ENCODE data around the gene CCNY. TPM values are rescaled to one million over a fixed set of nuclear protein-coding genes. Genes with fewer than 3 reads are reported as not detected.
A peak's percentile ranks its signal among the peaks of the same experiment; 100 is the strongest.
"Not testable (repeated sequence)": the region's sequence is repeated elsewhere in the genome, so short reads cannot be mapped to it uniquely, and the experiment has no call there.

Gene CCNY
- total RNA-seq, 1 experiment from 2014 or later = 51.9 TPM

- ATAC-seq = no peak
- Histone ChIP-seq H3K4me1 (ENCODE audit: control insufficient read depth, insufficient read depth, low read length) (no peaks in the 10 kb centered on the region), H3K4me3 (ENCODE audit: low read depth in 2 of 2, low read length in 2 of 2) (no peak overlapping the region), H3K36me3 (ENCODE audit: control insufficient read depth, insufficient read depth, low read length) (no peaks in the 10 kb centered on the region), H3K27ac (ENCODE audit: low read length) (no peak overlapping the region), H3K27me3 (ENCODE audit: control insufficient read depth, insufficient read depth, low read length) (no peaks in the 10 kb centered on the region), H3K9me3 (ENCODE audit: control insufficient read depth, insufficient read depth, low read depth, low read length) (no peaks in the 10 kb centered on the region)
- DNase-seq (ENCODE audit: low read depth, low spot score) = no peak
- intact Hi-C loops (cut with micrococcal nuclease; ENCODE audit: unreplicated experiment) (no loop called here), in situ Hi-C loops (cut with HindIII; ENCODE audit: low pct_unique_long_range_greater_than_20kb, low sequenced_read_pairs) (no loop called here)
- no TSS peak for BruUV-seq (replicated peaks)
- TF ChIP-seq TCF7L2 (IDR thresholded peaks at IDR 0.05; ENCODE audit: low read depth, low read length) (no peak), REST (IDR thresholded peaks at IDR 0.05; ENCODE audit: insufficient read depth in 1 of 2, low read depth in 2 of 2, low read length in 1 of 2) (no peak), SIN3A (IDR thresholded peaks at IDR 0.05; ENCODE audit: borderline replicate concordance, insufficient read depth, low read depth, low read length) (no peak)
- CTCF ChIA-PET = no interaction called here
- POLR2A ChIA-PET = no interaction called here
Observed at GRCh38 chr10:35308809-35309208, 27.5 kb upstream of the CCNY start.

GRCh38 chr10:35314142-35314541 lies 22.2 kb upstream of the CCNY start:
- POLR2A ChIA-PET = not testable (repeated sequence)

GRCh38 chr10:35315235-35315634 lies 21.1 kb upstream of the CCNY start:
- POLR2A ChIA-PET, CTCF ChIA-PET: not testable (repeated sequence)

More at GRCh38 chr10:35314142-35314541, 22.2 kb upstream of the CCNY start:
- H3K27ac ChIP-seq (ENCODE audit: low read length); intact Hi-C loops (cut with micrococcal nuclease; ENCODE audit: unreplicated experiment); H3K4me3 ChIP-seq (ENCODE audit: low read depth in 2 of 2, low read length in 2 of 2); in situ Hi-C loops (cut with HindIII; ENCODE audit: low pct_unique_long_range_greater_than_20kb, low sequenced_read_pairs); H3K36me3 ChIP-seq (ENCODE audit: control insufficient read depth, insufficient read depth, low read length); DNase-seq (ENCODE audit: low read depth, low spot score); BruUV-seq (replicated peaks); H3K27me3 ChIP-seq (ENCODE audit: control insufficient read depth, insufficient read depth, low read length); ATAC-seq; H3K4me1 ChIP-seq (ENCODE audit: control insufficient read depth, insufficient read depth, low read length); CTCF ChIA-PET; H3K9me3 ChIP-seq (ENCODE audit: control insufficient read depth, insufficient read depth, low read depth, low read length): not testable (repeated sequence)

GRCh38 chr10:35316218-35316967 lies 19.9 kb upstream of the CCNY start:
- Histone ChIP-seq H3K27ac (ENCODE audit: low read length) (no peak overlapping the region), H3K4me1 (ENCODE audit: control insufficient read depth, insufficient read depth, low read length) (no peaks in the 10 kb centered on the region), H3K36me3 (ENCODE audit: control insufficient read depth, insufficient read depth, low read length) (no peaks in the 10 kb centered on the region), H3K9me3 (ENCODE audit: control insufficient read depth, insufficient read depth, low read depth, low read length) (no peaks in the 10 kb centered on the region), H3K4me3 (ENCODE audit: low read depth in 2 of 2, low read length in 2 of 2) (no peak overlapping the region), H3K27me3 (ENCODE audit: control insufficient read depth, insufficient read depth, low read length) (no peaks in the 10 kb centered on the region)
- intact Hi-C loops (cut with micrococcal nuclease; ENCODE audit: unreplicated experiment) = no loop called here
- TSS peak; percentile 34 for BruUV-seq (replicated peaks)
- ChIA-PET CTCF (no interaction called here), POLR2A (no interaction called here)
- DNase-seq (ENCODE audit: low read depth, low spot score) (no peak), ATAC-seq (no peak)
- in situ Hi-C loops (cut with HindIII; ENCODE audit: low pct_unique_long_range_greater_than_20kb, low sequenced_read_pairs) = no loop called here
- TF ChIP-seq CTCF (IDR thresholded peaks at IDR 0.05) (no peak), TCF7L2 (IDR thresholded peaks at IDR 0.05; ENCODE audit: low read depth, low read length) (no peak), REST (IDR thresholded peaks at IDR 0.05; ENCODE audit: insufficient read depth in 1 of 2, low read depth in 2 of 2, low read length in 1 of 2) (no peak), POLR2AphosphoS5 (IDR thresholded peaks at IDR 0.05; ENCODE audit: low read depth, low read length) (no peak), SIN3A (IDR thresholded peaks at IDR 0.05; ENCODE audit: borderline replicate concordance, insufficient read depth, low read depth, low read length) (no peak)

More at GRCh38 chr10:35315235-35315634, 21.1 kb upstream of the CCNY start:
- H3K9me3 ChIP-seq (ENCODE audit: control insufficient read depth, insufficient read depth, low read depth, low read length); H3K27ac ChIP-seq (ENCODE audit: low read length); in situ Hi-C loops (cut with HindIII; ENCODE audit: low pct_unique_long_range_greater_than_20kb, low sequenced_read_pairs); H3K4me3 ChIP-seq (ENCODE audit: low read depth in 2 of 2, low read length in 2 of 2); DNase-seq (ENCODE audit: low read depth, low spot score); H3K36me3 ChIP-seq (ENCODE audit: control insufficient read depth, insufficient read depth, low read length); BruUV-seq (replicated peaks); H3K4me1 ChIP-seq (ENCODE audit: control insufficient read depth, insufficient read depth, low read length); intact Hi-C loops (cut with micrococcal nuclease; ENCODE audit: unreplicated experiment); H3K27me3 ChIP-seq (ENCODE audit: control insufficient read depth, insufficient read depth, low read length); ATAC-seq: not testable (repeated sequence)

Data from Panc1 (cell line).